HEK293 (cell line): ENCODE data around the gene TMEM72.

Experiments
- CTCF ChIA-PET: fragments of 350-600 bp; formaldehyde crosslinking; extraction: SDS; loops from one replicate; lab custom pipeline; 2021; ENCODE audit warnings: antibody characterized with exemption; lab: Yijun Ruan, JAX
- POLR2A ChIA-PET: fragments of 300-600 bp; formaldehyde crosslinking; extraction: SDS; loops from one replicate; lab custom pipeline; 2020; ENCODE audit warnings: antibody characterized with exemption, inconsistent platforms; lab: Yijun Ruan, JAX
- H3K27ac ChIP-seq: fragments of 200-500 bp; sonication (Bioruptor generic); 2 replicates; pipeline ENCODE4 v1.5.1; 2014; ENCODE audit warnings: low read depth, low read length, control low read depth, inconsistent platforms; ENCODE audit errors: extremely low read depth
- H3K36me3 ChIP-seq, 2 experiments: fragments of 200-500 bp in 1 of 2; sonication (Bioruptor generic) in 1 of 2; 1 replicate in 1 of 2; 2 replicates in 1 of 2; pipeline ENCODE4 v1.5.1; 2014 to 2017; ENCODE audit warnings: inconsistent platforms in 2 of 2, low read length in 2 of 2; ENCODE audit not compliant: control insufficient read depth in 2 of 2, insufficient read depth in 1 of 2
- H3K4me1 ChIP-seq: fragments of 200-500 bp; sonication (Bioruptor generic); 2 replicates; pipeline ENCODE4 v1.5.1; 2014; ENCODE audit warnings: mild to moderate bottlenecking, low read length, inconsistent platforms; ENCODE audit not compliant: control insufficient read depth, insufficient read depth
- H3K4me3 ChIP-seq: 2 replicates; pipeline ENCODE4 v1.5.1; 2011; ENCODE audit warnings: low read depth, mild to moderate bottlenecking, control low read depth, low read length, moderate library complexity
- H3K9me3 ChIP-seq: fragments of 200-500 bp; sonication (Bioruptor generic); 2 replicates; pipeline ENCODE4 v1.5.1; 2014; ENCODE audit warnings: low read depth, low read length, inconsistent platforms; ENCODE audit not compliant: control insufficient read depth, insufficient read depth
- CTCF ChIP-seq: fragments of 450-650 bp; formaldehyde crosslinking; IDR thresholded peaks from 2 replicates; pipeline ENCODE4 v1.5.1; 2016; ENCODE audit warnings: missing biosample characterization, missing genetic modification characterization
- KLF1 ChIP-seq: fragments of 450-650 bp; formaldehyde crosslinking; IDR thresholded peaks from 2 replicates; pipeline ENCODE4 v1.5.1; 2016; ENCODE audit warnings: missing biosample characterization, missing genetic modification characterization
- MYNN ChIP-seq: fragments of 450-650 bp; formaldehyde crosslinking; IDR thresholded peaks from 2 replicates; pipeline ENCODE4 v1.5.1; 2016; ENCODE audit warnings: missing biosample characterization, missing genetic modification characterization, borderline replicate concordance
- SP7 ChIP-seq: fragments of 450-650 bp; formaldehyde crosslinking; IDR thresholded peaks from 2 replicates; pipeline ENCODE4 v1.5.1; 2016; ENCODE audit warnings: missing biosample characterization, missing genetic modification characterization
- ZBTB20 ChIP-seq: fragments of 450-650 bp; formaldehyde crosslinking; IDR thresholded peaks from 2 replicates; pipeline ENCODE4 v1.5.1; 2016; ENCODE audit warnings: missing biosample characterization, missing genetic modification characterization
- ZBTB7A ChIP-seq: fragments of 450-650 bp; formaldehyde crosslinking; IDR thresholded peaks from 2 replicates; pipeline ENCODE4 v1.5.1; 2016; ENCODE audit warnings: low read depth, missing biosample characterization, missing genetic modification characterization
- ZFHX2 ChIP-seq: fragments of 450-650 bp; formaldehyde crosslinking; conservative IDR thresholded peaks from 2 replicates; pipeline ENCODE4 v1.5.1; 2016; ENCODE audit warnings: missing biosample characterization, missing genetic modification characterization
- ZFP37 ChIP-seq: fragments of 450-650 bp; formaldehyde crosslinking; IDR thresholded peaks from 2 replicates; pipeline ENCODE4 v1.5.1; 2016; ENCODE audit warnings: missing biosample characterization, missing genetic modification characterization
- ZNF112 ChIP-seq: fragments of 450-650 bp; formaldehyde crosslinking; IDR thresholded peaks from 2 replicates; pipeline ENCODE4 v1.5.0; 2017; ENCODE audit warnings: missing biosample characterization, missing genetic modification characterization
- ZNF133 ChIP-seq: fragments of 450-650 bp; formaldehyde crosslinking; IDR thresholded peaks from 2 replicates; pipeline ENCODE4 v1.5.1; 2016; ENCODE audit warnings: missing biosample characterization, missing genetic modification characterization
- ZNF169 ChIP-seq: fragments of 450-650 bp; formaldehyde crosslinking; IDR thresholded peaks from 2 replicates; pipeline ENCODE4 v1.5.1; 2016; ENCODE audit warnings: missing biosample characterization, missing genetic modification characterization
- ZNF221 ChIP-seq: fragments of 450-650 bp; formaldehyde crosslinking; IDR thresholded peaks from 2 replicates; pipeline ENCODE4 v1.5.1; 2017; ENCODE audit warnings: missing biosample characterization, missing genetic modification characterization, borderline replicate concordance
- ZNF223 ChIP-seq: fragments of 450-650 bp; formaldehyde crosslinking; IDR thresholded peaks from 2 replicates; pipeline ENCODE4 v1.5.1; 2016; ENCODE audit warnings: missing biosample characterization, missing genetic modification characterization
- ZNF341 ChIP-seq: fragments of 450-650 bp; formaldehyde crosslinking; IDR thresholded peaks from 2 replicates; pipeline ENCODE4; 2016; ENCODE audit warnings: low read depth, missing biosample characterization, missing genetic modification characterization
- ZNF37A ChIP-seq: fragments of 450-650 bp; IDR thresholded peaks from 2 replicates; pipeline ENCODE4 v1.5.1; 2018; ENCODE audit warnings: missing biosample characterization, missing genetic modification characterization
- ZNF558 ChIP-seq: fragments of 450-650 bp; formaldehyde crosslinking; IDR thresholded peaks from 2 replicates; pipeline ENCODE4 v1.5.1; 2016; ENCODE audit warnings: missing biosample characterization, missing genetic modification characterization
- ZNF621 ChIP-seq: fragments of 450-650 bp; formaldehyde crosslinking; IDR thresholded peaks from 2 replicates; pipeline ENCODE4 v1.5.1; 2017; ENCODE audit warnings: missing biosample characterization, missing genetic modification characterization
- ZNF623 ChIP-seq: fragments of 450-650 bp; formaldehyde crosslinking; IDR thresholded peaks from 2 replicates; pipeline ENCODE4 v1.5.1; 2016; ENCODE audit warnings: missing biosample characterization, missing genetic modification characterization
- ZNF658 ChIP-seq: fragments of 450-650 bp; formaldehyde crosslinking; IDR thresholded peaks from 2 replicates; pipeline ENCODE4; 2016; ENCODE audit warnings: missing biosample characterization, missing genetic modification characterization
- ZNF701 ChIP-seq: fragments of 450-650 bp; formaldehyde crosslinking; IDR thresholded peaks from 2 replicates; pipeline ENCODE4 v1.5.1; 2016; ENCODE audit warnings: missing biosample characterization, missing genetic modification characterization
- ZNF792 ChIP-seq: fragments of 450-650 bp; formaldehyde crosslinking; IDR thresholded peaks from 2 replicates; pipeline ENCODE4 v1.5.1; 2016; ENCODE audit warnings: missing biosample characterization, missing genetic modification characterization
- ZNF830 ChIP-seq: fragments of 450-650 bp; IDR thresholded peaks from 2 replicates; pipeline ENCODE4 v1.5.0; 2018; ENCODE audit warnings: missing biosample characterization, missing genetic modification characterization, low read depth, mild to moderate bottlenecking, moderate library complexity
- ZNF843 ChIP-seq: fragments of 450-650 bp; formaldehyde crosslinking; IDR thresholded peaks from 2 replicates; pipeline ENCODE4 v1.5.1; 2016; ENCODE audit warnings: missing biosample characterization, missing genetic modification characterization
- ZXDB ChIP-seq: fragments of 450-650 bp; formaldehyde crosslinking; IDR thresholded peaks from 2 replicates; pipeline ENCODE4 v1.5.1; 2016; ENCODE audit warnings: missing biosample characterization, missing genetic modification characterization
- TF ChIP-seq, protein P1 (sequence below): fragments of 450-650 bp; formaldehyde crosslinking; IDR thresholded peaks from 2 replicates; pipeline ENCODE4 v1.5.1; 2016; ENCODE audit warnings: missing biosample characterization, missing genetic modification characterization
- TF ChIP-seq, protein P2 (sequence below): sonication (generic); formaldehyde crosslinking; IDR thresholded peaks from 2 replicates; pipeline ENCODE4 v1.8.1; 2022; ENCODE audit warnings: mild to moderate bottlenecking, moderate library complexity, missing genetic modification reagents

TMEM72 gene

GRCh38 chr10:44966129-44966815, 55.1 kb downstream of the TMEM72 start:
- H3K9me3 ChIP-seq: no peaks in the 10 kb centered on the region
- POLR2A ChIA-PET: interaction anchor here (1.6 kb wide), 1 partner anchor 13 kb away, joined by 4 read pairs; the partner anchor contains the start of gene DEPP1
- no peak overlapping the region for H3K4me3 ChIP-seq
- no peak overlapping the region for H3K27ac ChIP-seq
- H3K36me3 ChIP-seq: peaks cover 0 to 8% of the 10 kb centered on the region in 2 experiments; a peak in 1 of 3 replicates
- CTCF ChIA-PET: interaction anchor here (0.6 to 2.1 kb wide), 8 partner anchors 9 to 425 kb away, joined by 3 to 7 read pairs (median 4); partner anchors contain the start of gene DEPP1
- TF ChIP-seq ZNF658 (tag by site-specific recombination) (no peak), ZBTB20 (tag by site-specific recombination) (no peak), ZNF221 (tag by site-specific recombination) (no peak), ZNF169 (tag by site-specific recombination) (no peak), ZNF792 (tag by site-specific recombination) (no peak)
- peaks cover 8% of the 10 kb centered on the region; the same call in 1 of the 2 replicates for H3K4me1 ChIP-seq

DNA sequence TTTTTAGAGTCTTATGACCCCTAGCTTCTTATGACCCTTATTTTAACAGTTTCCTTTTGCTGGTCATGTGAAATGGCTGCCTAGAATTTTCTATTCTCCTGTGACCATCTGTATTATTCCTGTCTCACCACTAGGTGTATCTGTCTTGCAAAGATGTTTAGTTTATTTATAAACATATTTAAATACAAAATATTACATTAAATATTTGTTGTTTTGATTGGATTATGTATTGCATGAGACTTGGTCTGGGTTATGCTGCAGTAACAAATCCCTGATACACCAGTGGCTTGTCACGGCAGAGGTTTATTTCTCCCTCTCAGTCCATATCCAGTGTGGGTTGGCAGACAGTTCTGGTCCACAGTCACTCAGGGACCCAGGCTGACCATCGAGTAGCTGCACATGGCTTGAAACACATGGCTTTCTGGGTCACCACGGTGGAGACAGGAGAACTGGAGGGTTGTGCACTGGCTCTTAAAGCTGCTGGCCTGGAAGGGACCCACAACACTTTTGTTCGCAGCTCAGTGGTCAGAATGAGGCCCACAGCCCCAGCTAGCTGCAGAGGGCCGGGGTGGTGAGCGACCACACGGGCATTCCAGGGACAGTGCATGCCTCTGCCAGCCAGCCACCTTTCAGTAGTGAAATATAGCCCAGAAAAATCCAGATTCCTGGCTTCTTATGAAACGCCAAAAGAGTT, 55.8 kb downstream of the TMEM72 start:
- Histone ChIP-seq H3K9me3 (no peaks in the 10 kb centered on the region), H3K4me3 (no peak overlapping the region), H3K27ac (no peak overlapping the region), H3K4me1 (peaks cover 8% of the 10 kb centered on the region; the same call in 1 of the 2 replicates), H3K36me3 (peaks cover 0 to 15% of the 10 kb centered on the region in 2 experiments; a peak in 1 of 3 replicates)
- POLR2A ChIA-PET: interaction anchor here (1.6 kb wide), 1 partner anchor 12 kb away, joined by 4 read pairs; the partner anchor contains the start of gene DEPP1
- CTCF ChIA-PET: interaction anchor here (0.6 to 2.1 kb wide), 7 partner anchors 9 to 36 kb away, joined by 3 to 7 read pairs (median 3); partner anchors contain the start of gene DEPP1
- no peak for TF ChIP-seq ZNF133 (tag by site-specific recombination)
- TF ChIP-seq ZNF223: no peak
- TF ChIP-seq ZNF112: no peak
- no peak for TF ChIP-seq ZNF341 (tag by site-specific recombination)
- no peak for TF ChIP-seq ZFHX2 (tag by site-specific recombination)
- TF ChIP-seq ZXDB (tag by site-specific recombination): no peak
- TF ChIP-seq ZFP37: no peak
- TF ChIP-seq MYNN (tag by site-specific recombination): no peak
- no peak for TF ChIP-seq ZNF558

DNA sequence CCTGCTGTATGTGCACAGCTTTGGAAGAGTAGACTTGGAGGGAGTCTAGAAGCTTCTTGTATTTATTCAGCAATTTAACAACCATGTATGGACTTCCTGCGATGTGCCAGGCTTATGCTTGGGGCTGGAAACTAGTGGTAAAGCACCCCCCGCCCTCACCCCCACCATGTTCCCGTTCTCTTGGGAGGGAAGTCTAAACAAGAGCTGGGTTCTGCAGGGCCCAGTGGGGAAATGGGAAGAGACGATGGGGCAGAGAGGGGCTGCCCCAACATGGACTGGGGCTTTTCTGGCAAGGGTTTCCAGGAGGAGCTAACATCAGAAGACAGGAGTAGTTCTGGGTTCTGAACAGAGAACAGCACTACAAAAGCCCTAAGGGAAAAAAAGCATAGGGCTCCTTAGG, 56.5 kb downstream of the TMEM72 start:
- H3K27ac ChIP-seq: no peak overlapping the region
- peaks cover 0 to 17% of the 10 kb centered on the region in 2 experiments; a peak in 1 of 3 replicates for H3K36me3 ChIP-seq
- no peaks in the 10 kb centered on the region for H3K9me3 ChIP-seq
- CTCF ChIA-PET: interaction anchor here (1.2 to 2.1 kb wide), 3 partner anchors 10 to 36 kb away, joined by 3 to 5 read pairs (median 4); partner anchors contain the start of gene DEPP1
- POLR2A ChIA-PET: interaction anchor here (0.6 to 1.2 kb wide), 2 partner anchors 10 to 99 kb away, joined by 3 read pairs; partner anchors contain the start of gene DEPP1
- H3K4me3 ChIP-seq: no peak overlapping the region
- H3K4me1 ChIP-seq: peaks cover 8% of the 10 kb centered on the region; the same call in 1 of the 2 replicates
- TF ChIP-seq ZNF701 (tag by site-specific recombination) (no peak), CTCF (tag by site-specific recombination) (no peak), ZNF623 (tag by site-specific recombination) (no peak), SP7 (tag by site-specific recombination) (no peak), ZNF830 (no peak), ZNF843 (tag by site-specific recombination) (no peak), ZBTB7A (no peak), ZNF221 (tag by site-specific recombination) (no peak), KLF1 (tag by site-specific recombination) (no peak), ZNF621 (tag by site-specific recombination) (no peak), ZNF37A (tag by site-specific recombination) (no peak)
- TF ChIP-seq, protein P1, sequence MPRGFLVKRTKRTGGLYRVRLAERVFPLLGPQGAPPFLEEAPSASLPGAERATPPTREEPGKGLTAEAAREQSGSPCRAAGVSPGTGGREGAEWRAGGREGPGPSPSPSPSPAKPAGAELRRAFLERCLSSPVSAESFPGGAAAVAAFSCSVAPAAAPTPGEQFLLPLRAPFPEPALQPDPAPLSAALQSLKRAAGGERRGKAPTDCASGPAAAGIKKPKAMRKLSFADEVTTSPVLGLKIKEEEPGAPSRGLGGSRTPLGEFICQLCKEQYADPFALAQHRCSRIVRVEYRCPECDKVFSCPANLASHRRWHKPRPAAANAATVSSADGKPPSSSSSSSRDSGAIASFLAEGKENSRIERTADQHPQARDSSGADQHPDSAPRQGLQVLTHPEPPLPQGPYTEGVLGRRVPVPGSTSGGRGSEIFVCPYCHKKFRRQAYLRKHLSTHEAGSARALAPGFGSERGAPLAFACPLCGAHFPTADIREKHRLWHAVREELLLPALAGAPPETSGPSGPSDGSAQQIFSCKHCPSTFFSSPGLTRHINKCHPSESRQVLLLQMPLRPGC (tag by site-specific recombination): no peak
- TF ChIP-seq, protein P2, sequence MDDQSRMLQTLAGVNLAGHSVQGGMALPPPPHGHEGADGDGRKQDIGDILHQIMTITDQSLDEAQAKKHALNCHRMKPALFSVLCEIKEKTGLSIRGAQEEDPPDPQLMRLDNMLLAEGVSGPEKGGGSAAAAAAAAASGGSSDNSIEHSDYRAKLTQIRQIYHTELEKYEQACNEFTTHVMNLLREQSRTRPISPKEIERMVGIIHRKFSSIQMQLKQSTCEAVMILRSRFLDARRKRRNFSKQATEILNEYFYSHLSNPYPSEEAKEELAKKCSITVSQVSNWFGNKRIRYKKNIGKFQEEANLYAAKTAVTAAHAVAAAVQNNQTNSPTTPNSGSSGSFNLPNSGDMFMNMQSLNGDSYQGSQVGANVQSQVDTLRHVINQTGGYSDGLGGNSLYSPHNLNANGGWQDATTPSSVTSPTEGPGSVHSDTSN (CRISPR knock-in tag): no peak
